ENCODE data around the gene C4orf50.

- no peak for TF ChIP-seq CTCF (IDR thresholded peaks at IDR 0.05)
- no peak for TF ChIP-seq POLR2A (IDR thresholded peaks at IDR 0.05)
These were observed 109.3 kb downstream of the C4orf50 start for GRCh38 chr4:5908876-5909427.

Measured in heart left ventricle (tissue), 13 donors.